ENCODE data around the gene RPL19. TPM values are rescaled to one million over a fixed set of nuclear protein-coding genes. Genes with fewer than 3 reads are reported as not detected.

The RPL19 gene
- total RNA-seq = 1,210 and 1,346 TPM in 2 replicates

GRCh38 chr17:39200070-39200879 lies at the start of gene RPL19:
Gene RPL19 (plus strand): TSS chr17:39200283. CDS start chr17:39200345, 62 bp downstream.
- TF ChIP-seq CTCF (IDR thresholded peaks at IDR 0.05; ENCODE audit: insufficient read depth, low read depth, low read length) = no peak
- H3K4me3 ChIP-seq (ENCODE audit: low read depth, low read length) = peak within 1 kb of the TSS; percentile 97
- peak; percentile 52 for DNase-seq (ENCODE audit: low read depth)

GRCh38 chr17:39150795-39151149 lies 49.3 kb upstream of the RPL19 start:
- H3K4me3 ChIP-seq (ENCODE audit: low read depth, low read length) = no peak overlapping the region
- DNase-seq (ENCODE audit: low read depth) = no peak
- no peak for TF ChIP-seq CTCF (IDR thresholded peaks at IDR 0.05; ENCODE audit: insufficient read depth, low read depth, low read length)

- no peak for DNase-seq (ENCODE audit: low read depth)
- TF ChIP-seq CTCF (IDR thresholded peaks at IDR 0.05; ENCODE audit: insufficient read depth, low read depth, low read length) = no peak
- H3K4me3 ChIP-seq (ENCODE audit: low read depth, low read length) = peak within 1 kb of the TSS; percentile 98
These were observed 48.7 kb upstream of the RPL19 start, which contains the start of gene PLXDC1 for GRCh38 chr17:39151150-39151942. Gene PLXDC1 (minus strand): TSS chr17:39151637. CDS start chr17:39151437, 200 bp downstream.

GRCh38 chr17:39151943-39152818 lies 47.9 kb upstream of the RPL19 start:
- DNase-seq (ENCODE audit: low read depth) = no peak
- no peak for TF ChIP-seq CTCF (IDR thresholded peaks at IDR 0.05; ENCODE audit: insufficient read depth, low read depth, low read length)
- H3K4me3 ChIP-seq (ENCODE audit: low read depth, low read length) = peak overlapping the region; percentile 98

GRCh38 chr17:39153599-39154051 lies 46.5 kb upstream of the RPL19 start:
- DNase-seq (ENCODE audit: low read depth) = peak; percentile 91
- no peak for TF ChIP-seq CTCF (IDR thresholded peaks at IDR 0.05; ENCODE audit: insufficient read depth, low read depth, low read length)
- peak overlapping the region; percentile 98 for H3K4me3 ChIP-seq (ENCODE audit: low read depth, low read length)

GRCh38 chr17:39155654-39156053 lies 44.4 kb upstream of the RPL19 start:
- no peak for DNase-seq (ENCODE audit: low read depth)
- peak overlapping the region; percentile 12 for H3K4me3 ChIP-seq (ENCODE audit: low read depth, low read length)
- TF ChIP-seq CTCF (IDR thresholded peaks at IDR 0.05; ENCODE audit: insufficient read depth, low read depth, low read length) = no peak
